GM12891 (cell line): ENCODE results near the gene CABP1.

Experiments used
- POLR2A ChIP-seq: IDR thresholded peaks from 2 replicates; pipeline ENCODE4 v1.6.1; 2011; ENCODE audit warnings: low read depth, low read length, control low read depth
- POLR2AphosphoS5 ChIP-seq: IDR thresholded peaks from 2 replicates; pipeline ENCODE4 v1.6.1; 2011; ENCODE audit warnings: low read depth, low read length, control low read depth
- SPI1 ChIP-seq: IDR thresholded peaks from 2 replicates; pipeline ENCODE4 v1.6.1; 2011; ENCODE audit warnings: low read depth, low read length, control low read depth
- TAF1 ChIP-seq: IDR thresholded peaks from 2 replicates; pipeline ENCODE4 v1.6.1; 2011; ENCODE audit warnings: low read depth, low read length, control low read depth

GRCh38 chr12:120643574-120643973 is 3.1 kb downstream of the CABP1 start:
- TF ChIP-seq SPI1: no peak
- TF ChIP-seq POLR2A: no peak
- TF ChIP-seq TAF1: no peak
- TF ChIP-seq POLR2AphosphoS5: no peak
